PC-3 (cell line): ENCODE results near the gene PCDH20.

Source experiments
- EZH2 ChIP-seq: fragments of 300-600 bp; sonication (generic); IDR thresholded peaks from one replicate; pipeline ENCODE4 v1.6.1; 2017; ENCODE audit warnings: antibody characterized with exemption, mild to moderate bottlenecking, low read length; ENCODE audit not compliant: unreplicated experiment
- TF ChIP-seq, protein P1 (sequence below): fragments of 300-600 bp; sonication (generic); conservative IDR thresholded peaks from 2 replicates; pipeline ENCODE4 v1.5.1; 2017; ENCODE audit warnings: antibody characterized with exemption, low read depth, mild to moderate bottlenecking, low read length

DNA sequence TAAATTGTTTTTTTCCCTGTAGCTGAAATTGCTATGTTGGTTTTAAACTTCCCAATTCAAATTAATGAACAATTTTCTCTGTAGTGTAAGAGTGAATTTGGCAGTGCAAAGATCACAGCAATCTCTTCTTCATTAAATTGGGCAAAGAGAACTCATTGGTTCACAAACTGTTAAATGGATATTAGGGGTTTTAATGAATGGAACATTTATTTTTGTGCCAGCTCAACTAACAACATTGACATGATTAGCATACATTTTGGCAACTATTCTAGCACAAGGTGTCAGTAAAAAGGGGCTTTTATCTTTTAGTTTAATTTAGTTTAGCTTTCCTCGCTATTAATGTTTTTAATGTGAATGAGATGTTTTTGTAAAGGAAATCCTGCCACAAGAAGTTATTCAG lies 7.1 kb downstream of the PCDH20 start:
- TF ChIP-seq, protein P1, sequence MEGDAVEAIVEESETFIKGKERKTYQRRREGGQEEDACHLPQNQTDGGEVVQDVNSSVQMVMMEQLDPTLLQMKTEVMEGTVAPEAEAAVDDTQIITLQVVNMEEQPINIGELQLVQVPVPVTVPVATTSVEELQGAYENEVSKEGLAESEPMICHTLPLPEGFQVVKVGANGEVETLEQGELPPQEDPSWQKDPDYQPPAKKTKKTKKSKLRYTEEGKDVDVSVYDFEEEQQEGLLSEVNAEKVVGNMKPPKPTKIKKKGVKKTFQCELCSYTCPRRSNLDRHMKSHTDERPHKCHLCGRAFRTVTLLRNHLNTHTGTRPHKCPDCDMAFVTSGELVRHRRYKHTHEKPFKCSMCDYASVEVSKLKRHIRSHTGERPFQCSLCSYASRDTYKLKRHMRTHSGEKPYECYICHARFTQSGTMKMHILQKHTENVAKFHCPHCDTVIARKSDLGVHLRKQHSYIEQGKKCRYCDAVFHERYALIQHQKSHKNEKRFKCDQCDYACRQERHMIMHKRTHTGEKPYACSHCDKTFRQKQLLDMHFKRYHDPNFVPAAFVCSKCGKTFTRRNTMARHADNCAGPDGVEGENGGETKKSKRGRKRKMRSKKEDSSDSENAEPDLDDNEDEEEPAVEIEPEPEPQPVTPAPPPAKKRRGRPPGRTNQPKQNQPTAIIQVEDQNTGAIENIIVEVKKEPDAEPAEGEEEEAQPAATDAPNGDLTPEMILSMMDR: no peak
- no peak for TF ChIP-seq EZH2
